ENCODE measurements around the gene TNXB. TPM values are rescaled to one million over a fixed set of nuclear protein-coding genes. Genes with fewer than 3 reads are reported as not detected.

Gene TNXB
- total RNA-seq, 1 experiment from 2014 or later = 0.22 TPM

DNA sequence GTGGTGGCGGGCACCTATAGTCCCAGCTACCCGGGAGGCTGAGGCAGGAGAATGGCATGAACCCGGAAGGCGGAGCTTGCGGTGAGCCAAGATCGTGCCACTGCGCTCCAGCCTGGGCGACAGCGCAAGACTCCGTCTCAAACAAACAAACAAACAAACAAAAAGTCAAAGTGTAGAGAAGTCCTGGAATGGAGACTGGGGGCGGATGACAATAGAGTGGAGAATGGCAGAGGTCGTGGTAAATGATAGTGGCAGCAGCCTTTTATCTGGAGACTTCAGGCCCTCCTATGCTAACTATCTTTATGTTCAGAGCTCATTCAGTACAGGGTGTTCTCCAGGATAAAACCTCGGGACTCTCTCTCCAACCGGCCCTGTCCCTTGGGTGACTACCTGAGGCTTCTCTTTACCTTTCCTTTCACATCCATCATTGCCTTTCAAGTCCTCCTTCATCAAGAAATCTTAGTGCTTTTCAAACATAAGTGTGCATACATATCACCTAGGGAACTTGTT is 22.4 kb upstream of the TNXB start:
- no peak for DNase-seq
- no peaks in the 10 kb centered on the region for H3K9me3 ChIP-seq (ENCODE audit: low read length)
- no peaks in the 10 kb centered on the region for H3K36me3 ChIP-seq (ENCODE audit: insufficient read depth, low read length)
- peaks cover 23% of the 10 kb centered on the region for H3K4me1 ChIP-seq (ENCODE audit: low read length)
- no peak overlapping the region for H3K4me3 ChIP-seq (ENCODE audit: low read length)
- no peak overlapping the region for H3K27ac ChIP-seq (ENCODE audit: low read length)
- no peaks in the 10 kb centered on the region for H3K27me3 ChIP-seq (ENCODE audit: low read length)
- H2AFZ ChIP-seq (ENCODE audit: low read length) = no peak overlapping the region
- no peak overlapping the region for H3K9ac ChIP-seq (ENCODE audit: low read length)
- peaks cover 31% of the 10 kb centered on the region for H3K79me2 ChIP-seq (ENCODE audit: low read length)
- no peaks in the 10 kb centered on the region for H3K9me2 ChIP-seq (replicated peaks; ENCODE audit: insufficient read depth, low read length)
- no peak overlapping the region for H3K4me2 ChIP-seq (ENCODE audit: low read depth, low read length, poor library complexity, severe bottlenecking)
- no peaks in the 10 kb centered on the region for H4K20me1 ChIP-seq (ENCODE audit: insufficient read depth, low read depth, low read length)

DNA sequence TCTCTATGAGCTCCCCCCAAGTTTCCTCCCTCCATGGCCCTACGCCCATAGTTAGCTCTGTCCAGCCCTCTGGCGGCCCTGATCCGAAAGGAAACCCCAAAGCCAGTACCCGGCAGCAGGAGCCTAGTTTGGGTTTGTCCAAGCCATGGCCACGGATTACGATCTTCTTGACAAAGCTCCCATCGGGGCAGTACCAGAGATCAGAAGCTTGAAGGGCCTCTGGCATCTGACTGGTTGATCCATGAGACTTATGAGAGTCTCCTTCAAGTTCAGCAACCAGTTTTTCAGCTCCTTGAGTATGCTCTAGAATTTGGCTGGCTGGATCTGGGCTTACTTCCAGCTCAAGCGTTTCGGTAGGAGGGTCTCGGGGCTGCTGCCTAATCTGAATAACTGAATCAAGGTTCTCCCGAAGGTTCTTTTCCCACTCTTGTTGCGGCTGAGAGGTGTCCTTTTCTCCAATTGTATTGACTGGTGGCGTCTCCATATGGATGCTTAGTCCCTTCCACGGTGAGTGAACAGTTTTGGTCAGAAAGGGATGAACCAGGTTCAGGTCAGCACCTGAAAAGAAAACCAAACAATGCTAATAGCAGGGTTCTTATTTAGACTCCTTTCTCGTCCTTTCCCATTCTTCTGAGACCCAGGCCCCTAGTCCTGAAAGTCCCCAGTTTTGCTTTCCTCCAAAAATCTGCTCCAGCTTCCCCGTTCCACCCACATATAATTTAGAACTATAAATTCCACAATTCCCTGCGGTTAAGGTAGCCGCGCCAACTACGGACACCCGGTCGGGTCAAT is 20.4 kb upstream of the TNXB start:
- peak overlapping the region; percentile 36; the same call in 1 of the 2 replicates for H2AFZ ChIP-seq (ENCODE audit: low read length)
- DNase-seq = no peak
- no peaks in the 10 kb centered on the region; the same call in 1 of the 2 replicates for H3K36me3 ChIP-seq (ENCODE audit: insufficient read depth, low read length)
- no peaks in the 10 kb centered on the region for H3K9me2 ChIP-seq (replicated peaks; ENCODE audit: insufficient read depth, low read length)
- H3K9me3 ChIP-seq (ENCODE audit: low read length) = no peaks in the 10 kb centered on the region
- H3K4me3 ChIP-seq (ENCODE audit: low read length) = peak overlapping the region; percentile 99
- peak overlapping the region; percentile 76 for H3K4me2 ChIP-seq (ENCODE audit: low read depth, low read length, poor library complexity, severe bottlenecking)
- H3K4me1 ChIP-seq (ENCODE audit: low read length) = peaks cover 30% of the 10 kb centered on the region
- H3K9ac ChIP-seq (ENCODE audit: low read length) = peak overlapping the region; percentile 78
- H3K27ac ChIP-seq (ENCODE audit: low read length) = no peak overlapping the region
- no peaks in the 10 kb centered on the region for H4K20me1 ChIP-seq (ENCODE audit: insufficient read depth, low read depth, low read length)
- no peaks in the 10 kb centered on the region for H3K27me3 ChIP-seq (ENCODE audit: low read length)
- peaks cover 41% of the 10 kb centered on the region for H3K79me2 ChIP-seq (ENCODE audit: low read length)

DNA sequence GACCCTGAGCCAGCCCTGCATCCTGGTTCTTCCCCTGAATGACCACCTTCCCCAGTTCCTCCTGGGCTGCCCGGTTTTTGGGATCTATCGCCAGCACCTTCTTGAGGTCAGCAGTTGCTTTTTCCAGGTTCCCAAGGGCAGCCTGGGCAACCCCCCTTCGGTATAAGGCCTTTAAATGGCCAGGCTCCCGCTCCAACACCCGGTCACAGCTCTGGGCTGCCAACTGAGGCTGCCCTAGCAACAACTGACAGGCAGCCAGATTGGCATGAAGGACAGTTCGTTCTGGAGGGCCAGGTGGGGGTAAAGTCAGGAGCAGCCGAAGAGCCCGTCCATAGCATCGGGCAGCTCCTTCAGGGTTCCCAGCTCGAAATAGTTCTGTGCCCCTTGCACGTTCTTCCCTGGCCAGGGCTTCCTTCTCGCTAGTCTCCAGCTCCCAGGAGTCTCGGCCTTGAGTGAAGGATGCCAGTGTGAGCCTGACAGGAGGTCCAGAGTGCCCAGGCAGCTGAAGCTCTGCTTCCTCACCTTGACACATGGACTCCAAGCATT is 19.7 kb upstream of the TNXB start:
- DNase-seq = no peak

GRCh38 chr6:32127717-32128592 is 18.8 kb upstream of the TNXB start, which contains the start of gene ATF6B:
ATF6B (minus strand) TSS chr6:32128246; CDS start chr6:32128207, 39 bp downstream.
- Histone ChIP-seq H3K4me3 (ENCODE audit: low read length) (peak within 1 kb of the TSS; percentile 99), H3K9me3 (ENCODE audit: low read length) (no peaks in the 10 kb centered on the region), H3K9ac (ENCODE audit: low read length) (peak within 1 kb of the TSS; percentile 99), H3K4me1 (ENCODE audit: low read length) (peaks cover 30% of the 10 kb centered on the region), H3K36me3 (ENCODE audit: insufficient read depth, low read length) (no peaks in the 10 kb centered on the region; the same call in 1 of the 2 replicates), H3K27me3 (ENCODE audit: low read length) (no peaks in the 10 kb centered on the region), H3K4me2 (ENCODE audit: low read depth, low read length, poor library complexity, severe bottlenecking) (peak within 1 kb of the TSS; percentile 76), H3K79me2 (ENCODE audit: low read length) (peaks cover 44% of the 10 kb centered on the region), H2AFZ (ENCODE audit: low read length) (no peak within 1 kb of the TSS), H3K27ac (ENCODE audit: low read length) (peak within 1 kb of the TSS; percentile 82), H3K9me2 (replicated peaks; ENCODE audit: insufficient read depth, low read length) (no peaks in the 10 kb centered on the region), H4K20me1 (ENCODE audit: insufficient read depth, low read depth, low read length) (no peaks in the 10 kb centered on the region)
- DNase-seq = peak; percentile 99

More for the DNA sequence above, 19.7 kb upstream of the TNXB start:
- H3K4me1 ChIP-seq (ENCODE audit: low read length) = peaks cover 30% of the 10 kb centered on the region
- H3K27ac ChIP-seq (ENCODE audit: low read length) = peak overlapping the region; percentile 11; the same call in 1 of the 2 replicates
- peak overlapping the region; percentile 99 for H3K4me3 ChIP-seq (ENCODE audit: low read length)
- no peaks in the 10 kb centered on the region for H3K27me3 ChIP-seq (ENCODE audit: low read length)
- H3K36me3 ChIP-seq (ENCODE audit: insufficient read depth, low read length) = no peaks in the 10 kb centered on the region; the same call in 1 of the 2 replicates
- H3K79me2 ChIP-seq (ENCODE audit: low read length) = peaks cover 44% of the 10 kb centered on the region
- H3K9me2 ChIP-seq (replicated peaks; ENCODE audit: insufficient read depth, low read length) = no peaks in the 10 kb centered on the region
- H3K9ac ChIP-seq (ENCODE audit: low read length) = peak overlapping the region; percentile 78
- H2AFZ ChIP-seq (ENCODE audit: low read length) = no peak overlapping the region
- H3K9me3 ChIP-seq (ENCODE audit: low read length) = no peaks in the 10 kb centered on the region
- peak overlapping the region; percentile 76 for H3K4me2 ChIP-seq (ENCODE audit: low read depth, low read length, poor library complexity, severe bottlenecking)
- H4K20me1 ChIP-seq (ENCODE audit: insufficient read depth, low read depth, low read length) = no peaks in the 10 kb centered on the region

- Histone ChIP-seq H3K36me3 (ENCODE audit: insufficient read depth, low read length) (no peaks in the 10 kb centered on the region; the same call in 1 of the 2 replicates), H3K4me1 (ENCODE audit: low read length) (peaks cover 30% of the 10 kb centered on the region), H3K9me2 (replicated peaks; ENCODE audit: insufficient read depth, low read length) (no peaks in the 10 kb centered on the region), H4K20me1 (ENCODE audit: insufficient read depth, low read depth, low read length) (no peaks in the 10 kb centered on the region), H3K27me3 (ENCODE audit: low read length) (no peaks in the 10 kb centered on the region), H3K9me3 (ENCODE audit: low read length) (no peaks in the 10 kb centered on the region), H2AFZ (ENCODE audit: low read length) (no peak overlapping the region), H3K9ac (ENCODE audit: low read length) (peak overlapping the region; percentile 99), H3K4me3 (ENCODE audit: low read length) (peak overlapping the region; percentile 99), H3K4me2 (ENCODE audit: low read depth, low read length, poor library complexity, severe bottlenecking) (peak overlapping the region; percentile 75), H3K27ac (ENCODE audit: low read length) (peak overlapping the region; percentile 82; the same call in 1 of the 2 replicates), H3K79me2 (ENCODE audit: low read length) (peaks cover 44% of the 10 kb centered on the region)
- DNase-seq = no peak
Observed at GRCh38 chr6:32127409-32127716, 18.2 kb upstream of the TNXB start.

- no peak overlapping the region for H3K27ac ChIP-seq (ENCODE audit: low read length)
- no peaks in the 10 kb centered on the region for H3K9me3 ChIP-seq (ENCODE audit: low read length)
- peak overlapping the region; percentile 99 for H3K4me3 ChIP-seq (ENCODE audit: low read length)
- H3K79me2 ChIP-seq (ENCODE audit: low read length) = peaks cover 44% of the 10 kb centered on the region
- H3K36me3 ChIP-seq (ENCODE audit: insufficient read depth, low read length) = no peaks in the 10 kb centered on the region; the same call in 1 of the 2 replicates
- H2AFZ ChIP-seq (ENCODE audit: low read length) = no peak overlapping the region
- H3K27me3 ChIP-seq (ENCODE audit: low read length) = no peaks in the 10 kb centered on the region
- peaks cover 30% of the 10 kb centered on the region for H3K4me1 ChIP-seq (ENCODE audit: low read length)
- peak overlapping the region; percentile 75 for H3K4me2 ChIP-seq (ENCODE audit: low read depth, low read length, poor library complexity, severe bottlenecking)
- DNase-seq = no peak
- H3K9ac ChIP-seq (ENCODE audit: low read length) = peak overlapping the region; percentile 99
- no peaks in the 10 kb centered on the region for H3K9me2 ChIP-seq (replicated peaks; ENCODE audit: insufficient read depth, low read length)
- H4K20me1 ChIP-seq (ENCODE audit: insufficient read depth, low read depth, low read length) = no peaks in the 10 kb centered on the region
Observed at GRCh38 chr6:32126880-32127279, 17.7 kb upstream of the TNXB start.

DNA sequence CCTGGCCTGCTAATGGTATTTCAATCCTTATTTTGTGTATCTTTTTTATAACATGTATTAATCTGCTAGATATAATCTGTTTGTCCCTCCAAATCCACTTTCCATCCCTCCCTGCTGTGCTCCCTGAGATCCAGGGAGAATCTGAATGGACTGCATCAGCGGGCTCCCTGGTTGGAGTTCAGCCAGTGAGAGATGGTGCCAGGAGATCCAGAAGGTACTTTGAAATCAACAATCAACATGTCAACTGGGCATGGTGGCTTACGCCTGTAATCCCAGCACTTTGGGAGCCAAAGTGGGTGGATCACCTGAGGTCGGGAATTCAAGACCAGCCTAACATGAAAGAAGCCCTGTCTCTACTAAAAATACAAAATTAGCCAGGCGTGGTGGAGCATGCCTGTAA is 14.5 kb upstream of the TNXB start:
- Histone ChIP-seq H3K9me3 (ENCODE audit: low read length) (no peaks in the 10 kb centered on the region), H3K36me3 (ENCODE audit: insufficient read depth, low read length) (no peaks in the 10 kb centered on the region; the same call in 1 of the 2 replicates), H3K4me2 (ENCODE audit: low read depth, low read length, poor library complexity, severe bottlenecking) (no peak overlapping the region), H3K79me2 (ENCODE audit: low read length) (peaks cover 32% of the 10 kb centered on the region), H2AFZ (ENCODE audit: low read length) (no peak overlapping the region), H3K9me2 (replicated peaks; ENCODE audit: insufficient read depth, low read length) (no peaks in the 10 kb centered on the region), H3K4me1 (ENCODE audit: low read length) (peaks cover 20% of the 10 kb centered on the region), H3K27me3 (ENCODE audit: low read length) (no peaks in the 10 kb centered on the region), H3K9ac (ENCODE audit: low read length) (no peak overlapping the region), H4K20me1 (ENCODE audit: insufficient read depth, low read depth, low read length) (no peaks in the 10 kb centered on the region), H3K4me3 (ENCODE audit: low read length) (no peak overlapping the region), H3K27ac (ENCODE audit: low read length) (no peak overlapping the region)
- DNase-seq = no peak
